HG03139 (cell line): Measurements from ENCODE around the gene DSG4.

ENCODE experiments used
- ATAC-seq: cut with Tn5 transposase; IDR thresholded peaks from one replicate; pipeline ENCODE4 v1.9.1; 2021; ENCODE audit not compliant: unreplicated experiment

Gene DSG4

GRCh38 chr18:31403409-31403808 lies 26.8 kb downstream of the DSG4 start:
- no peak for ATAC-seq

GRCh38 chr18:31407649-31408048 lies 31.1 kb downstream of the DSG4 start:
- ATAC-seq, result no peak

GRCh38 chr18:31409276-31409675 lies 32.7 kb downstream of the DSG4 start:
- no peak for ATAC-seq

- ATAC-seq, result no peak
Measured at GRCh38 chr18:31410716-31411483, 34.3 kb downstream of the DSG4 start.

GRCh38 chr18:31413137-31413536 lies 36.6 kb downstream of the DSG4 start:
- ATAC-seq, result no peak

GRCh38 chr18:31417850-31418249 lies 41.3 kb downstream of the DSG4 start:
- no peak for ATAC-seq

- ATAC-seq, result no peak
Measured at GRCh38 chr18:31419457-31419932, 42.9 kb downstream of the DSG4 start.

GRCh38 chr18:31420032-31420431 lies 43.5 kb downstream of the DSG4 start:
- no peak for ATAC-seq

- no peak for ATAC-seq
Measured at GRCh38 chr18:31420524-31420923, 43.9 kb downstream of the DSG4 start.

GRCh38 chr18:31424383-31424988 lies 47.9 kb downstream of the DSG4 start:
- ATAC-seq, result no peak

GRCh38 chr18:31426021-31426420 lies 49.4 kb downstream of the DSG4 start:
- no peak for ATAC-seq

GRCh38 chr18:31426871-31427406 lies 50.4 kb downstream of the DSG4 start:
- ATAC-seq, result no peak

GRCh38 chr18:31428211-31428610 lies 51.6 kb downstream of the DSG4 start:
- ATAC-seq, result no peak

- no peak for ATAC-seq
Measured at GRCh38 chr18:31429623-31430022, 53.0 kb downstream of the DSG4 start.

- no peak for ATAC-seq
Measured at GRCh38 chr18:31430072-31430471, 53.5 kb downstream of the DSG4 start.

GRCh38 chr18:31430554-31430953 lies 54.0 kb downstream of the DSG4 start:
- no peak for ATAC-seq

GRCh38 chr18:31432316-31432715 lies 55.7 kb downstream of the DSG4 start:
- ATAC-seq, result no peak

GRCh38 chr18:31436825-31437224 lies 60.2 kb downstream of the DSG4 start:
- ATAC-seq, result no peak

- no peak for ATAC-seq
Measured at GRCh38 chr18:31438402-31438801, 61.8 kb downstream of the DSG4 start.

- ATAC-seq, result no peak
Measured at GRCh38 chr18:31439807-31440325, 63.3 kb downstream of the DSG4 start.

GRCh38 chr18:31440787-31441186 lies 64.2 kb downstream of the DSG4 start:
- ATAC-seq, result no peak

GRCh38 chr18:31441493-31441892 lies 64.9 kb downstream of the DSG4 start:
- no peak for ATAC-seq
